HepG2 (cell line): ENCODE data around the gene DUS2. TPM values are rescaled to one million over a fixed set of nuclear protein-coding genes. Genes with fewer than 3 reads are reported as not detected.
A peak's percentile ranks its signal among the peaks of the same experiment; 100 is the strongest.

Experiments used
- ARID4A ChIP-seq: sonication (generic); formaldehyde crosslinking; IDR thresholded peaks from 2 replicates; pipeline ENCODE4 v1.5.0; 2020; ENCODE audit warnings: mild to moderate bottlenecking, missing genetic modification reagents, borderline replicate concordance
- ATRX ChIP-seq: sonication (generic); formaldehyde crosslinking; IDR thresholded peaks from 2 replicates; pipeline ENCODE4 v1.4.0; 2020; ENCODE audit warnings: missing genetic modification reagents, borderline replicate concordance
- CREM ChIP-seq, 2 experiments: sonication (generic) in 1 of 2; formaldehyde crosslinking in 1 of 2; IDR thresholded peaks; 2 replicates each; pipeline versions ENCODE4 v1.4.0 to v1.6.1; 2016 to 2020; ENCODE audit warnings: antibody characterized with exemption in 1 of 2, mild to moderate bottlenecking in 1 of 2, missing genetic modification reagents in 1 of 2
- DDIT3 ChIP-seq: sonication (generic); formaldehyde crosslinking; IDR thresholded peaks from 2 replicates; pipeline ENCODE4 v1.4.0; 2020; ENCODE audit warnings: mild to moderate bottlenecking, missing genetic modification reagents
- DMAP1 ChIP-seq: IDR thresholded peaks from 2 replicates; pipeline ENCODE4 v1.6.1; 2016
- ETS1 ChIP-seq: sonication (generic); formaldehyde crosslinking; IDR thresholded peaks from 2 replicates; pipeline ENCODE4 v1.4.0; 2020; ENCODE audit warnings: missing genetic modification reagents
- FLYWCH1 ChIP-seq: sonication (generic); formaldehyde crosslinking; IDR thresholded peaks from 2 replicates; pipeline ENCODE4 v1.8.1; 2023; ENCODE audit warnings: mild to moderate bottlenecking, missing genetic modification reagents
- FOXC1 ChIP-seq: sonication (generic); formaldehyde crosslinking; IDR thresholded peaks from 2 replicates; pipeline ENCODE4 v1.8.0; 2022; ENCODE audit warnings: mild to moderate bottlenecking, missing genetic modification reagents, borderline replicate concordance
- GATA4 ChIP-seq: sonication (generic); IDR thresholded peaks from 2 replicates; pipeline ENCODE4 v1.6.1; 2016; ENCODE audit warnings: antibody characterized with exemption, low read depth, borderline replicate concordance
- GFI1 ChIP-seq: sonication (generic); formaldehyde crosslinking; IDR thresholded peaks from 2 replicates; pipeline ENCODE4 v1.5.0; 2020; ENCODE audit warnings: missing genetic modification reagents, mild to moderate bottlenecking, borderline replicate concordance
- HHEX ChIP-seq: IDR thresholded peaks from 2 replicates; pipeline ENCODE4 v1.6.1; 2016; ENCODE audit warnings: control low read depth
- HINFP ChIP-seq: sonication (generic); formaldehyde crosslinking; IDR thresholded peaks from 2 replicates; pipeline ENCODE4 v1.4.0; 2020; ENCODE audit warnings: low read depth, mild to moderate bottlenecking, missing genetic modification reagents
- KLF16 ChIP-seq, 2 experiments: sonication (generic) in 1 of 2; formaldehyde crosslinking in 1 of 2; IDR thresholded peaks; 2 replicates each; pipeline versions ENCODE4 v1.6.1 to v1.8.0; 2016 to 2023; ENCODE audit warnings: missing genetic modification reagents in 2 of 2, missing compliant biosample characterization in 1 of 2
- NBN ChIP-seq: fragments of 450-650 bp; conservative IDR thresholded peaks from 2 replicates; pipeline ENCODE4 v1.6.1; 2017
- PAXIP1 ChIP-seq: sonication (generic); formaldehyde crosslinking; conservative IDR thresholded peaks from 2 replicates; pipeline ENCODE4 v1.4.0; 2020; ENCODE audit warnings: mild to moderate bottlenecking, missing genetic modification reagents, moderate library complexity
- PCBP1 ChIP-seq: fragments of 200-400 bp; formaldehyde crosslinking; IDR thresholded peaks from 2 replicates; pipeline ENCODE4 v1.6.1; 2017; ENCODE audit warnings: mild to moderate bottlenecking, low read depth, low read length, borderline replicate concordance
- ZNF335 ChIP-seq: sonication (generic); formaldehyde crosslinking; IDR thresholded peaks from 2 replicates; pipeline ENCODE4 v1.4.0; 2020; ENCODE audit warnings: missing genetic modification reagents
- ZNF614 ChIP-seq: IDR thresholded peaks from 2 replicates; pipeline ENCODE4 v1.6.1; 2018; ENCODE audit warnings: missing biosample characterization, missing genetic modification reagents, inconsistent platforms, borderline replicate concordance
- polyA plus RNA-seq, 8 experiments: library from polyadenylated mRNA; depleted of rRNA in 3 of 8; stranded (reverse) in 7 of 8; unstranded in 1 of 8; fragments of >200 nt; fragmentation: Illumina TruSeq in 4 of 8; extraction: Trizol in 4 of 8; gene quantifications; 2 replicates each; pipeline versions ENCODE4 v1.2.1 to v1.2.3, GENCODE V29; 2011 to 2016; ENCODE audit warnings: low read depth in 4 of 8, missing spikeins in 1 of 8, mixed read lengths in 1 of 8; ENCODE audit not compliant: insufficient read depth in 1 of 8
- total RNA-seq, 5 experiments: library from RNA; depleted of rRNA; stranded (reverse); fragments of >200 nt; fragmentation: Illumina TruSeq; extraction: Trizol; gene quantifications; 2 replicates each; pipeline ENCODE4 v1.2.3, GENCODE V29; 2016; ENCODE audit warnings: low read depth in 1 of 5

DUS2 gene
- total and polyA plus RNA-seq, 2 of the 13 experiments (the other 11 are each of a cell fraction or from before 2014, with no cell fraction given) = 17.8 to 25.1 TPM

GRCh38 chr16:68113059-68113761, 90.1 kb downstream of the DUS2 start (continued):
- peak; percentile 58; the same call in 1 of the 2 replicates for TF ChIP-seq GATA4
- TF ChIP-seq DMAP1 (CRISPR knock-in tag) = peak; percentile 47; the same call in 1 of the 2 replicates
- TF ChIP-seq FLYWCH1 (CRISPR knock-in tag) = 0 out of 2 replicates have a peak, but pooled peaks have one; percentile 41
- TF ChIP-seq PCBP1 = no peak
- TF ChIP-seq ATRX (CRISPR knock-in tag) = no peak
- peak; percentile 22; the same call in 1 of the 2 replicates for TF ChIP-seq ARID4A (CRISPR knock-in tag)
- TF ChIP-seq DDIT3 (CRISPR knock-in tag) = peak; percentile 74; the same call in 1 of the 2 replicates
- TF ChIP-seq ZNF335 (CRISPR knock-in tag) = peak; percentile 53; the same call in 1 of the 2 replicates
- peak; percentile 59; the same call in 1 of the 2 replicates for TF ChIP-seq HHEX (CRISPR knock-in tag)
- peak; percentile 93 for TF ChIP-seq ZNF614 (CRISPR knock-in tag)
- peak; percentile 99 for TF ChIP-seq PAXIP1 (CRISPR knock-in tag)
- TF ChIP-seq CREM (IDR thresholded peaks at IDR 0.05) = peak; percentile 93
- TF ChIP-seq CREM (CRISPR knock-in tag; IDR thresholded peaks at IDR 0.05) = no peak
- no peak for TF ChIP-seq ETS1 (CRISPR knock-in tag)
- peak; percentile 90 for TF ChIP-seq GFI1 (CRISPR knock-in tag)
- peak; percentile 21; the same call in 1 of the 2 replicates for TF ChIP-seq HINFP (CRISPR knock-in tag)
- no peak for TF ChIP-seq FOXC1 (CRISPR knock-in tag)
- 0 out of 2 replicates have a peak, but pooled peaks have one; percentile 58 for TF ChIP-seq NBN
- TF ChIP-seq KLF16 (CRISPR knock-in tag; IDR thresholded peaks at IDR 0.05) = peak in 1 of 2 experiments; percentile 95; a peak in 2 of 4 replicates
